Measurements from ENCODE around the gene NT5DC1.

The NT5DC1 gene

GRCh38 chr6:116251568-116252384 is 151.1 kb downstream of the NT5DC1 start:
- H3K4me1 ChIP-seq (ENCODE audit: control insufficient read depth in 1 of 2, insufficient read depth in 1 of 2, low read depth in 1 of 2, low read length in 1 of 2): peaks cover 27 to 45% of the 10 kb centered on the region in 2 experiments
- no peaks in the 10 kb centered on the region for H3K36me3 ChIP-seq
- no peak for TF ChIP-seq CTCF (IDR thresholded peaks at IDR 0.05)
- no peak overlapping the region for H3K27ac ChIP-seq
- H3K9me3 ChIP-seq: no peaks in the 10 kb centered on the region
- no peak overlapping the region for H3K4me3 ChIP-seq (ENCODE audit: low read depth in 1 of 2, low read length in 1 of 2)
- no peaks in the 10 kb centered on the region for H3K27me3 ChIP-seq

- Histone ChIP-seq H3K27me3 (no peaks in the 10 kb centered on the region), H3K27ac (peak overlapping the region; percentile 76), H3K9me3 (no peaks in the 10 kb centered on the region), H3K4me3 (ENCODE audit: low read depth in 1 of 2, low read length in 1 of 2) (peak overlapping the region; percentile 90 to 95), H3K36me3 (no peaks in the 10 kb centered on the region), H3K4me1 (ENCODE audit: control insufficient read depth in 1 of 2, insufficient read depth in 1 of 2, low read depth in 1 of 2, low read length in 1 of 2) (peaks cover 15 to 31% of the 10 kb centered on the region in 2 experiments)
- no peak for TF ChIP-seq CTCF (IDR thresholded peaks at IDR 0.05)
Observed at GRCh38 chr6:116253188-116253504, 152.5 kb downstream of the NT5DC1 start.

- no peaks in the 10 kb centered on the region for H3K9me3 ChIP-seq
- peaks cover 15 to 30% of the 10 kb centered on the region in 2 experiments for H3K4me1 ChIP-seq (ENCODE audit: control insufficient read depth in 1 of 2, insufficient read depth in 1 of 2, low read depth in 1 of 2, low read length in 1 of 2)
- H3K36me3 ChIP-seq: no peaks in the 10 kb centered on the region
- H3K27me3 ChIP-seq: no peaks in the 10 kb centered on the region
- no peak for TF ChIP-seq CTCF (IDR thresholded peaks at IDR 0.05)
- H3K27ac ChIP-seq: peak within 1 kb of the TSS; percentile 76
- peak within 1 kb of the TSS; percentile 90 to 95 for H3K4me3 ChIP-seq (ENCODE audit: low read depth in 1 of 2, low read length in 1 of 2)
Observed at GRCh38 chr6:116253505-116254296, 153.0 kb downstream of the NT5DC1 start, which contains the start of gene TSPYL4. Gene TSPYL4, minus strand, starts transcription at chr6:116254075. Its CDS starts 67 bp downstream, at chr6:116254008.

- TF ChIP-seq CTCF (IDR thresholded peaks at IDR 0.05): no peak
- peak overlapping the region; percentile 76 for H3K27ac ChIP-seq
- no peaks in the 10 kb centered on the region for H3K36me3 ChIP-seq
- no peaks in the 10 kb centered on the region for H3K27me3 ChIP-seq
- no peaks in the 10 kb centered on the region for H3K9me3 ChIP-seq
- peaks cover 15 to 30% of the 10 kb centered on the region in 2 experiments for H3K4me1 ChIP-seq (ENCODE audit: control insufficient read depth in 1 of 2, insufficient read depth in 1 of 2, low read depth in 1 of 2, low read length in 1 of 2)
- peak overlapping the region; percentile 90 to 95 for H3K4me3 ChIP-seq (ENCODE audit: low read depth in 1 of 2, low read length in 1 of 2)
Observed at GRCh38 chr6:116254297-116255056, 153.8 kb downstream of the NT5DC1 start.

GRCh38 chr6:116255246-116255800 is 154.7 kb downstream of the NT5DC1 start:
- H3K4me3 ChIP-seq (ENCODE audit: low read depth in 1 of 2, low read length in 1 of 2): no peak overlapping the region

More at GRCh38 chr6:116255246-116255800, 154.7 kb downstream of the NT5DC1 start:
- peaks cover 15 to 30% of the 10 kb centered on the region in 2 experiments for H3K4me1 ChIP-seq (ENCODE audit: control insufficient read depth in 1 of 2, insufficient read depth in 1 of 2, low read depth in 1 of 2, low read length in 1 of 2)
- H3K36me3 ChIP-seq: no peaks in the 10 kb centered on the region
- H3K9me3 ChIP-seq: no peaks in the 10 kb centered on the region
- H3K27me3 ChIP-seq: no peaks in the 10 kb centered on the region
- no peak for TF ChIP-seq CTCF (IDR thresholded peaks at IDR 0.05)
- H3K27ac ChIP-seq: no peak overlapping the region

Measured in neutrophil (primary cell).